ENCODE results near the gene USP54.

DNA sequence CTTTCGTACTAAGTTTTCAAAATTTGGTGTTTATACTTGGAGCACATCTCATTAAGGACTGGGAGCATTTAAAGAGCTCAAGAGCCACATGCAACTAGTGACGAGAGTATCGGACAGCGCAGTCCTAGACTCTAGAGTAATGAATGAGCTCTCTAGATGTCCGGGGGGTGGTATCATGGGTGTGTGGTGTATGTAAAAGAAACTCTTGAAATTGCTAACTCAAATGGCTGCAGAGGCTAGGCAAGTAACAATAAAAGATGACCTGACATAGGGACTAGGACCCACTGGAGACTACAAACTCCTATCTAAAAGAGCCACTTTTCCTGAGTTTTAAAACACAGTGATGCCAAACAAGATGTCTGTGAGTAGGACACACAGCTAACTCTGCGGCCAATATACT is 36.2 kb upstream of the USP54 start:
- TF ChIP-seq, protein P1, sequence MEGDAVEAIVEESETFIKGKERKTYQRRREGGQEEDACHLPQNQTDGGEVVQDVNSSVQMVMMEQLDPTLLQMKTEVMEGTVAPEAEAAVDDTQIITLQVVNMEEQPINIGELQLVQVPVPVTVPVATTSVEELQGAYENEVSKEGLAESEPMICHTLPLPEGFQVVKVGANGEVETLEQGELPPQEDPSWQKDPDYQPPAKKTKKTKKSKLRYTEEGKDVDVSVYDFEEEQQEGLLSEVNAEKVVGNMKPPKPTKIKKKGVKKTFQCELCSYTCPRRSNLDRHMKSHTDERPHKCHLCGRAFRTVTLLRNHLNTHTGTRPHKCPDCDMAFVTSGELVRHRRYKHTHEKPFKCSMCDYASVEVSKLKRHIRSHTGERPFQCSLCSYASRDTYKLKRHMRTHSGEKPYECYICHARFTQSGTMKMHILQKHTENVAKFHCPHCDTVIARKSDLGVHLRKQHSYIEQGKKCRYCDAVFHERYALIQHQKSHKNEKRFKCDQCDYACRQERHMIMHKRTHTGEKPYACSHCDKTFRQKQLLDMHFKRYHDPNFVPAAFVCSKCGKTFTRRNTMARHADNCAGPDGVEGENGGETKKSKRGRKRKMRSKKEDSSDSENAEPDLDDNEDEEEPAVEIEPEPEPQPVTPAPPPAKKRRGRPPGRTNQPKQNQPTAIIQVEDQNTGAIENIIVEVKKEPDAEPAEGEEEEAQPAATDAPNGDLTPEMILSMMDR (IDR thresholded peaks at IDR 0.05) = no peak
- no peak for TF ChIP-seq POLR2A (IDR thresholded peaks at IDR 0.05)
- no peak for TF ChIP-seq EP300 (IDR thresholded peaks at IDR 0.05)

Data from tibial nerve (tissue), 4 donors.